Stimulated activated naive CD8-positive, alpha-beta T cell treated with anti-CD3 and anti-CD28 coated beads, Interleukin-15, amount 100 ng/mL, for 72 hours (primary cell): Measurements from ENCODE around the gene ERFL.

Source experiments
- ATAC-seq: fragments of 150-1000 bp; cut with Tn5 transposase; 2 replicates; pipeline ENCODE4 v1.10.0; 2021; ENCODE audit warnings: mild to moderate bottlenecking, moderate library complexity
- DNase-seq, 2 donors: peaks; one replicate each; pipeline ENCODE4 v3.0.0; 2021 to 2022
- H3K27ac Mint-ChIP-seq, 2 donors: one replicate each; pipeline ENCODE4 v1.8.0; 2022; ENCODE audit warnings: mild to moderate bottlenecking in 2 of 2, mixed read lengths in 2 of 2, moderate library complexity in 2 of 2
- H3K27me3 Mint-ChIP-seq: one replicate; pipeline ENCODE4 v1.8.0; 2022; ENCODE audit warnings: mixed read lengths
- H3K4me1 Mint-ChIP-seq: one replicate; pipeline ENCODE4 v1.8.0; 2022; ENCODE audit warnings: mild to moderate bottlenecking, mixed read lengths
- H3K4me3 Mint-ChIP-seq, 2 donors: one replicate each; pipeline ENCODE4 v1.8.0; 2022; ENCODE audit warnings: mild to moderate bottlenecking in 2 of 2, mixed read lengths in 2 of 2, moderate library complexity in 1 of 2
- H3K9me3 Mint-ChIP-seq, 2 donors: one replicate each; pipeline ENCODE4 v1.8.0; 2022; ENCODE audit warnings: mixed read lengths in 2 of 2

ERFL gene

DNA sequence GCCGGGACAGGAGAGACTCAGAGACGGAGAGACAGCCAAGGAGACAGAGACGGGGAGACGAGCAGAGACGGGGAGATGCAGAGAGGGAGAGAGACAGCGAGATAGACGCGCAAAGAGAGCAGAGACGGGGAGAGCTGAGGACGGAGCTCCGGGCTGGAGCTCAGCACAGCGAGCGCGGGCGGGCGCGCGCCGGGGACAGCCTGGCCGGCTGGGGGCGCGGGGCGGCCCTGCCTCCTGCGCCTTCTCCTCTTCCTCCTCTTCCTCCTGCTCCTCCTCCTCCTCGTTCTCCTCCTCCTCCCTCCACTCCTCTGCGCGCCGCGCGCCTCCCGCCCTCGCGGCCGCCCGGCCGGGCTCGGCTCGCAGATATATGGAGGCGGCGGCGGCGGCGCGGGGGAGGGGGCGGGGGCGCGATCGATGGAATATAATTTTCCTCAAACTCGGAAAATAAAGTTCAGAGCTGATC, at the start of gene ERFL:
ERFL (minus strand) TSS at position 229 of the 463 bp plus-strand sequence. CDS start 15,530 bp downstream, outside the sequence.
- H3K27me3 Mint-ChIP-seq = peaks cover 3% of the 10 kb centered on the region
- no peaks in the 10 kb centered on the region for H3K9me3 Mint-ChIP-seq
- DNase-seq (no peak), ATAC-seq (peak; percentile 52)
- H3K4me1 Mint-ChIP-seq = peaks cover 41% of the 10 kb centered on the region
- H3K27ac Mint-ChIP-seq = peak within 1 kb of the TSS; percentile 16 to 81
- H3K4me3 Mint-ChIP-seq = peak within 1 kb of the TSS; percentile 85 to 90

DNA sequence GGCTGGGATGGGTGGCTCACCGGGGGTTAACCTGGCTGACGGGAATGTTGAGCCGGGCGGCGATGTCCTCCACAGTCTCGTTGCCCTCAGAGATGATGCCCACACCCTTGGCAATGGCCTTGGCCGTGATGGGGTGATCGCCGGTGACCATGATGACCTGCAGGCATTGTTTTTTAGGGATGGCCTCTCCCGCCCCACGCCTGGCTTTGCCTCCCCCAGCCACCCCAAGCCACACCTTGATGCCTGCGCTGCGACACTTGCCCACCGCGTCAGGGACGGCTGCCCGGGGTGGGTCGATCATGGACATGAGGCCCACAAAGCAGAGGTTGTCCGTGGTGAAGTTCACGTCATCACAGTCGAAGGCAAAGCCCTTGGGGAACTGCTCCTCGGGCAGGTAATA, 49.7 kb upstream of the ERFL start:
- no peaks in the 10 kb centered on the region for H3K27me3 Mint-ChIP-seq
- no peaks in the 10 kb centered on the region for H3K4me1 Mint-ChIP-seq
- no peak overlapping the region for H3K27ac Mint-ChIP-seq
- DNase-seq (no peak), ATAC-seq (no peak)
- H3K9me3 Mint-ChIP-seq = no peaks in the 10 kb centered on the region
- H3K4me3 Mint-ChIP-seq = no peak overlapping the region

DNA sequence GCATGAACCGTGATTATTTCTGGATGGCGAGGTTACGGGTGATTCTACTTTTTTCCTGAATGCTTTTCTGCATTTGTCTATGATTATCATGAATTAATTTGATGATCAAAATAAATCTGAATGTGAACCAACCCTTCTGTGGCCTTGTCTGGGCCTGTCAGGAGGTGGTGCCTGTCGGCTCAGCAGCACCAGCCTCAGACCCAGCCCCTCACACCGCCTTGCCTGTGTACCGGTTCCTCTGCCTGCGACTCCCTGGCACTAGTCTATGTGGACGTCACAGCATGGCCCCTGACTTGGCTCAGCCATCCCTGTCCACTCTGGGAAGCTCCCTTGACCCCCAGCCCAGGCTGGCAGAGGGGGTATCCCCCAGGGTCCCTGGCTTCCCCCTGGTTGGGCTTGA, 46.4 kb upstream of the ERFL start:
- DNase-seq = no peak
- Mint-ChIP-seq H3K9me3 (no peaks in the 10 kb centered on the region), H3K27me3 (no peaks in the 10 kb centered on the region), H3K27ac (no peak overlapping the region), H3K4me3 (no peak overlapping the region), H3K4me1 (no peaks in the 10 kb centered on the region)
- ATAC-seq = no peak

DNA sequence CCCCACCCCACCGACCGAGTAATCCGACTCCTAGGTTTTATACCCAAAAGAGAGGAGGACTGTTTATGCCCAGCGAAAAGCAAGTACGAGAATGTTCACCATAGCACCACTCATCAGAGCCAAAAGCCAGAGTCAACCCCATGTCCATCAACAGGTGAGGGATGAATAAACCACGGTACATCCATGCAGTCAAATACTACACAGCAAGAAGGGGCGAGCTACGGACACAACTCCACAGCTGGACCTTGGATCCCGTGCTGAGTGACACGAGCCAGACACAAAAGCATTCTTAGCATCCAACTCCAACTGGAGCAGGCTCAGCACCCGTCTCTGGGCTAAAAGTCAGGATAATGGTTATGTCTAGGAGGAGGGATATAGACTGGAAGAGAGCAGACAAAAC, 43.1 kb upstream of the ERFL start:
- Mint-ChIP-seq H3K4me1 (no peaks in the 10 kb centered on the region), H3K4me3 (no peak overlapping the region), H3K9me3 (no peaks in the 10 kb centered on the region), H3K27me3 (no peaks in the 10 kb centered on the region), H3K27ac (no peak overlapping the region)
- ATAC-seq (no peak), DNase-seq (no peak)

DNA sequence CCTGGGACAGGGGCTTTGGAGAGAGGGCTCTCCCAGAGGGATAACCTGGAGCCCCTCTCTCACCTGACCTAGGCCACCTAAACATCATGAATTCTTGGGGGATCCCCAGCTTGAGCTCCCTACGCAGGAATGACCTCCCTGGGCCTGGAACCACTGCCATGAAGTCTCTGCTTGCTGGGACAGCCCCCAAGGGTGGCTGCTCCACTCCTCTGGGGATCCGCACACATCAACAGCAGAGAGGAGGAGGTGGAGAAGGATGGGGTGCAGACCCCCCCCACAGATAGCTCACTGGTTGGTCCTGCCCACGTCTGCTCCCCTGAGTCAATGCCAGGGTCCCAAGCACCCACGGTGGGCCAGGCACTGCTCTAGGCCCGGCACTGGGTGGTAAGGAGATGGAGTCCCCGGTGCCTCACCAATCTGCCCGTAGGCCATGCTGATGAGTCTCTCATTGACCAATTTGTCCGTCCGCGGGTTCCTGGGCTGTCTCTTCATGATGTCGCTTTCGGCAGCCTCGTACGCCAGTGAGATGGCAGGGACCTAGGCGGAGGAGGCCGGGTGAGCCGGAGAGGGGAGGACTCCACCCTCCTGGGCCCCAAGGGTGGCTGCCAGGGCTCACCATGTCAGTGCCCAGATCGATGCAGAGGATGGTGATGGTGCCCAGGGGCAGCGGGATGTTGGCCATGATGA, 41.7 kb upstream of the ERFL start:
- no peak for ATAC-seq
- DNase-seq = no peak
- H3K4me3 Mint-ChIP-seq = no peak overlapping the region
- H3K27me3 Mint-ChIP-seq = no peaks in the 10 kb centered on the region
- H3K9me3 Mint-ChIP-seq = no peaks in the 10 kb centered on the region
- H3K4me1 Mint-ChIP-seq = no peaks in the 10 kb centered on the region
- H3K27ac Mint-ChIP-seq = no peak overlapping the region

DNA sequence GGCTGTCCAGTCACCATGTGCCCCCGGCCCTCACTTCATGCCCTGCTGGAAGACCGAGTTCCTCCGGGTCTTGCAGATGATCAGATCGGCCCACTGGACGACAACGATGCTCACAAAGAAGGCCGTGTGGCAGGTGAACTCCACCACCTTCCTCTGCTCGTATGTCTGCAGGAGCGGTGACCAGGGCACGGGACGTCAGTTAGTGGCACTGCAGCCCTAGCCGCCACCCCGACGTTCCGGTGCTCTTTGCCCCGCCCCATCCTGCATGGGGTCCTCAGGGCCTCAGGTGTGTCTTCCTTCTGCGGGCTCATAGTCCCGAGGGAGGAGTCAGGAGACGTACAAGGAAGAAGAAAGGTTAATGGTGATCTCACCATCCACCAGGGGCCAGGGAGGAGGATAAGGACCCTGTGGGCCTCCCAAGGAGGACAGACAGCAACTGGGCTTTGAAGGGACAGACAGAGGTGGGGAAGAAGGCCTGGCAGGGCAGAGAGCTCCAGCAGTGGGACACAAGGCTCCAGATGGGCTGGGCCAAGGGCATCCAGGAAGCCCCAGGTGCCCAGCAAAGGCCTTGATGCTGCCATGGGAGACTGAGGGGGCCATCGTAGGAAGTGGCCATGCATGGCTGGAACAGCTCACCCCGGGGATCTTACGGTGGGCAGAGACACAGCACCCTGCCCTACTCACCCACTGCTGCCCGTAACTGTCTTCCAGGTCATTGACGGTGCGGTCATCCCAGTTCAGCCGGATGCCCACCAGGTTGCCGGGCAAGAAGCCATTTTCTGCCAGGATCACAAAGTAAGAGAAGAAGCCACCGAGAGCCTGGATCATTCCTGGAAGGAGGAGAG, 40.7 kb upstream of the ERFL start:
- Mint-ChIP-seq H3K4me3 (no peak overlapping the region), H3K9me3 (no peaks in the 10 kb centered on the region), H3K27me3 (no peaks in the 10 kb centered on the region), H3K4me1 (no peaks in the 10 kb centered on the region), H3K27ac (no peak overlapping the region)
- ATAC-seq (no peak), DNase-seq (no peak)

DNA sequence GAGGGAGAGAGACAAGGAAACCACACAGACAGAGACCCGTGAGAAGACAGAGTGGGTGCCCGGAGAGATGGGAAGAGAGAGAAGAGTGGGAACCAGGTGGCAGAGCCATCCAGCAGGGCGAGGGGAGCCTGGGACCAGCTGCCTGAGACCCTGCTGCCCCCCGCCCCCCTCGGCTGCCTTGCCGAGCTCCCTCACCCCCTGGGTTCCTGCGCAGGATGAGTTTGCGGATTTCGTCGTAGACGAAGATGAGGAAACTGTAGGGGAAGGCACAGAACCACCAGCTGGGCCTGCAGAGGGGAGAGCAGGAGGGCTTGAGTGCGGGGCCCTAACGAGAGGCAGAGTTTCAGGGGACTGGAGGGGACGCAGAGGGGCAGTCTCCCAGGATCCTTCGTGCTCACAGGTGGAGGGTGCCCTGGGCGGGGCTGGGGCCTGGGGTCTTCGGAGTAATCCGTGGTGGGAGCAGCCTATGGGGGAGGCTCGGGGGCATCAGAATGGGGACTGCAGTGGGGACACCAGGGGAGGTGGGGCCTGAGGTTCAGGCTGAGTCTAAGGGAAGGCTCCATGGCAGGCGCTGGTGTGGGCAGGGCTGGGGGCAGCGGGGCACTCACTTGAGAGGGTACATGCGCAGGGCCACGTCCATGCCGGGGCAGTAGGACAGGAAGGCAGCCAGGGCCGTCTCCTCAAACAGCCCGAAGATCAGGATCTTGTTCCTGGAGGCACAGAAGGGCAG, 39.0 kb upstream of the ERFL start:
- no peaks in the 10 kb centered on the region for H3K4me1 Mint-ChIP-seq
- H3K27ac Mint-ChIP-seq = no peak overlapping the region
- ATAC-seq (no peak), DNase-seq (no peak)
- no peak overlapping the region for H3K4me3 Mint-ChIP-seq
- no peaks in the 10 kb centered on the region for H3K27me3 Mint-ChIP-seq
- H3K9me3 Mint-ChIP-seq = no peaks in the 10 kb centered on the region

DNA sequence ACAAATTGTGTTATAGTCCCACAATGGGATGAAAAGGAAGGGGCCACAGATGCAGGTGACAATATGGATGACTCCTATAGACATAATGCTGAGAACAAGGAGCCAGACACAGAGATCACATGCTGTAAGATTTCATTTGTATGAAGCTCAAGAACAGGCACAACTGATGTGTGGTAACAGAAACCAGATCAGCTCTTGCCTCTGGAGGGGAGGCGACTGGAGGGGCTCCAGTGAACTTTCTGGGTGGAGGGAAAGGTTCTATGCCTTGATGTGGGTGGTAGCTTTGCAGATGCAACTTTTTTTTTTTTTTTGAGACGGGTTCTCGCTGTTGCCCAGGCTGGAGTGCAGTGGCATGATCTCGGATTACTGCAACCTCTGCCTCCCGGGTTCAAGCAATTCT, 36.9 kb upstream of the ERFL start:
- H3K27ac Mint-ChIP-seq = no peak overlapping the region
- H3K4me1 Mint-ChIP-seq = no peaks in the 10 kb centered on the region
- no peak for DNase-seq
- ATAC-seq = no peak
- no peaks in the 10 kb centered on the region for H3K9me3 Mint-ChIP-seq
- no peaks in the 10 kb centered on the region for H3K27me3 Mint-ChIP-seq
- H3K4me3 Mint-ChIP-seq = no peak overlapping the region

DNA sequence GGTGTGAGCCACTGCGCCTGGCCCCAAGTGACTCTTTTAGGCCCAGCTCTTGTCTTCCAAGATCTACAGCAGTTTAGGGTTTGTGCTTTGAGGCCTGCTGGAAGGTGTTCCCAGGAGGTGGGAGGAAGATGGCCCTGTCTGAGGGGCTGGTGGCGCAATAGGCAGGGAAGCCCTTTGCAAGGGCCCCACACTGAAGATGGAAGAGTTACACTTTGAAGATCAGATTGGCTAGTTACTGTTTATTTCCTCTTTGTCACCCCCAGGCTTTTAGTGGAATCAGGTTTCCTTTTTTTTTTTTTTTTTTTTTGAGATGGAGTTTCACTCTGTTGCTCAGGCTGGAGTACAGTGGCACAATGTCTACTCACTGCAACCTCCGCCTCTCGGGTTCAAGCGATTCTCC, 32.7 kb upstream of the ERFL start:
- no peaks in the 10 kb centered on the region for H3K9me3 Mint-ChIP-seq
- ATAC-seq (no peak), DNase-seq (no peak)
- H3K4me1 Mint-ChIP-seq = peaks cover 30% of the 10 kb centered on the region
- no peaks in the 10 kb centered on the region for H3K27me3 Mint-ChIP-seq
- H3K27ac Mint-ChIP-seq = peak overlapping the region; percentile 46 to 89
- no peak overlapping the region for H3K4me3 Mint-ChIP-seq

DNA sequence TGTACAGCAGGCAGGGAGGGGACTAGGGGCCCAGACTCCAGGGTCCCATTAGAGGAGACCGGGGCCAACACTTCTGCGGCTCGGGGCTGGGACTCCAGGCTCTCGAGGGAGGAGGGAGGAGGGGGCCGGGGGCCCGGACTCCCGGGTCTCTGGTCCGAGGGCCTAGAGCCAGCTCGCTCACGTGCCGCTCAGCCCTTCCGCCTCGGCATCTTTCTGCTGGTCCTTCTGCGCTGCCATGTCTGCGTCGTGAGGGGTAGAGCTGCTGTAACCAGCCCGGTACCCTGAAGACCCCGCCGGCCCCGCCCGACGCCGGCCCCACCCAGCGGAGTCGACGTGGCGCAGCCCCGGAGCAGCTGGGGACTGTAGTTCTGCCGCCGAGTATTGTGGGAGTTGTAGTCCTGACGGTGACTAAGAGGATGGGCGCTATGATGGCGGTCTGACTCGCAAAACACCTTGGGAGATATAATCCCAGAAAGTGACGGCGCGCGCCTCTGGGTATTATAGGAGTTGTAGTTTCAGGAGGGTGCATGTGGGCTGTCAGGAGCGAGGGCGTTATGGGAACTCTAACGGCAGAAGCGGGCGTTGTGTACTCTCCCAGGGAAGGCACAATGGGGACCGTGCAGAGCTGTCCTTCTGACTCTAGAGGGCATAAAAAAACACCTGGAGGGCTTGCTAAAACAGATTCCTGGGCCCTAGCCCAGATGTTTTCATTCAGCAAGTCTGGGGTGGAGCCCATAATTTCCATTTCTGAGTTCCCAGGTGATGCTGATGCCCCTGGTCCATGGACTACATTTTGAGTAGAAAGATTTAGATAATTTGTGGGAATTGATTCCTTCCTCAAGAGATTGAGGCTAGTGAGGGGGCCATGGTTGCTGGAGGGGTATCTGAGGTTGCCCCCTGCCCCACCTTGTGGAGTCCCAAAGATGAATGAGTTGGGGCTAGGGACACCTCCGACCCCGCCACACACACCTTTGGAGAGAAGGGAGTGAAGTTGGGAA, 31.1 kb upstream of the ERFL start, which contains the start of gene RABAC1:
RABAC1 (minus strand) TSS at position 266 of the 998 bp plus-strand sequence; CDS start at position 237, 29 bp downstream.
- Mint-ChIP-seq H3K27ac (peak within 1 kb of the TSS; percentile 91 to 93), H3K4me3 (peak within 1 kb of the TSS; percentile 96 to 97), H3K4me1 (peaks cover 40% of the 10 kb centered on the region), H3K27me3 (no peaks in the 10 kb centered on the region), H3K9me3 (no peaks in the 10 kb centered on the region)
- peak; percentile 95 for ATAC-seq
- peak; percentile 86 to 88 for DNase-seq

DNA sequence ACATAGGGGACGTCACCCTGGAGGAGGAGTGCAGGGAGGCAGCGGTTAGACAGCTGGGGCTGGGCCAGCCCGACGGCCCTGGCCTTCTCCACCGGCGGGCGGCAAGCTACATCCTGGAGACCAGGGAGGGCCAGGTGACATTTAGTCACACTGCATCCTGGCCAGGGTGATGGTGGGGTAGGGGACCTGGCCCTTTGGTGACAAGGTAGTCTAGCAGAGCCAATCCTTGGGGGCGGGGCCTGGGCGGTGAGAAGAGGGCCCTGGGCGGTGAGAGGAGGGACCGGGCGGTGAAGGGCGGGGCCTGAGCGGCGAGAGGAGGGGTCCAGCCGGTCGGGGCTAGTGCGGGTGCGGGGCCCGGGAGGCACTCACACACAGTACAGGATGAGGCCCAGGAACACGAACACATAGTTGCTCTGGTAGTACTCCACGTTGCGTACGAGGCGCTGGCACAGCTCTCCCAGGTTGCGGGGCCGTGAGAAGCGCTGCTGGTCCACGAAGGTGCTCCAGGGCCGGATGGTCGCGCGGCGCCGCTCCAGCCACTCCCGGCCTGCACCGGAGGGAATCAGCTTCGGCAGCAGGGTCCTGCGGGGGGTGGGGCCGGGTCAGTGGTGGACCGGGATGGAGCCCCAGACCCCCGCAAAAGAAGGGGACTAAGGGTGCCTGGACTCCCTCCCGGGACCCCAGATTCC, 30.3 kb upstream of the ERFL start:
- ATAC-seq (peak; percentile 69), DNase-seq (peak; percentile 75 to 79)
- H3K4me3 Mint-ChIP-seq = peak overlapping the region; percentile 96 to 97
- no peaks in the 10 kb centered on the region for H3K9me3 Mint-ChIP-seq
- peak overlapping the region in 1 of 2 donors; percentile 93 for H3K27ac Mint-ChIP-seq
- H3K27me3 Mint-ChIP-seq = no peaks in the 10 kb centered on the region
- peaks cover 40% of the 10 kb centered on the region for H3K4me1 Mint-ChIP-seq

DNA sequence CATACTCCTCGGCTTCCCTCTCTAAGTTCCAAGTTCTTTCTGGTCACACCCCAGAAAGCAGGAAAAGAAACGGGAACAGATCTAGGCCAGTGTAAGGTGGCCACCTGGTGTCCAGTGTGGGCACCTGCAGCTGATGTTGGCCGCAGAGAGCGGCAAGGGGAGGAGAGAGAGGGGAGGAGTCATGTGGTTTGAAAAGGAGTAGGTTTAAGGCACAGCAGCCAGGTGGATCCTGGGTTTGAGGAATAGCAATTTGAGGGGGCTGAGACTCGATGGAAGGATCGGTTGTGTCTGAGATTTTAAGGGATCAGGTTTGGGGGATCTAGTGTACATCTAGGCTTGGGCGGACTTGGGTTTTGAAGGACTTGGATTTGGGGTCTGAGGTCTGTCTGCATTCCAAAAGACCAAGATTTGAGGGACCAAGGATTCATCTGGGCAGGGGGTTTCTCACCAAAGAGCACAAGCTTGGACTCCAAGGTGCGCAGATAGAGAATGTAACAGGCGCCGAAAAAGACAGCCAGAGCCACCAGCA, 29.7 kb upstream of the ERFL start:
- Mint-ChIP-seq H3K4me1 (peaks cover 40% of the 10 kb centered on the region), H3K9me3 (no peaks in the 10 kb centered on the region), H3K4me3 (peak overlapping the region; percentile 96 to 97), H3K27me3 (no peaks in the 10 kb centered on the region), H3K27ac (peak overlapping the region; percentile 56 to 81)
- peak; percentile 39 for ATAC-seq
- DNase-seq = peak; percentile 32 to 63

DNA sequence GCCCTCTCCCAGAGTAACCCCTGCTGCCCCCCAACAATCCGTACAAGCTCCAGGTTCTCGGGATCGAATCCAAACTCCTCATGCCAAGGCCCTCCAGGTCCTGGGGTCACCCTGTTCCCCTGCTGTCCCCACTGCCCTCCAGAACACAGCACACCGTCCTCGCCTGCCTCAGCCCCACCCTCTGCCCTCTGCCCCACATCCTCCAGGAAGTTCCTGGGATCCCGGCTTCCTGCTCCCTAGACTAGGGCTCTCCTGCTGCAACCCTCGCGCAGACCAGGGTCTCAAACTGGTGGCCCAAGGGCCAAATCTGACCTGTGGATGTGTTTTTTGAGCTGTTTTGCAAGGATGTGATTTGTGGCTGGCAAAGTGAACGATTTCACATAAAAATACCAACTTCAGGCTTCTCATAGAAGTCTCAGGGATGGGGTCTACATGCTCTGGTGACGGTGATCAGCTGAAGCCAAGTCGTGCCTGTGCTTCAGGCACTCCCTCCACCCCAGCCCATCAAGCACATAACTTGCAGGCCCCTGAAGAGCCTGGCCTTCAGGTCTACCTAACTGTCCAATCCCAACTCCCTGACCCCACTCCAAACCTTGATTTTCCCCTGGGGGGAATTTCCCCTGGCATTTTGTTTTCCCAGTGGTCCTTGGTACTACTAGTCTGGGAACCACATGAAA, 29.1 kb upstream of the ERFL start:
- Mint-ChIP-seq H3K9me3 (no peaks in the 10 kb centered on the region), H3K4me3 (peak overlapping the region in 1 of 2 donors; percentile 96), H3K27ac (peak overlapping the region in 1 of 2 donors; percentile 81), H3K27me3 (no peaks in the 10 kb centered on the region), H3K4me1 (peaks cover 40% of the 10 kb centered on the region)
- no peak for ATAC-seq
- no peak for DNase-seq
